Adrenal gland (tissue), 5 donors: Measurements from ENCODE around the gene TOMM5.

Experiments
- POLR2A ChIP-seq, 2 donors: fragments of 450-650 bp; IDR thresholded peaks; one replicate each; pipeline ENCODE4 v1.6.1; 2017; ENCODE audit warnings: antibody characterized with exemption in 2 of 2, mild to moderate bottlenecking in 2 of 2, moderate library complexity in 1 of 2
- TF ChIP-seq, protein P1 (sequence below), 6 experiments: fragments of 450-650 bp in 4 of 6; fragments of 200-600 bp in 2 of 6; sonication (generic) in 1 of 6; IDR thresholded peaks; 1 replicate in 5 of 6; 2 replicates in 1 of 6; pipeline versions ENCODE4 v1.5.1 to v1.8.0; 2016 to 2021; ENCODE audit warnings: antibody characterized with exemption in 6 of 6, mild to moderate bottlenecking in 2 of 6, moderate library complexity in 1 of 6
- donor health status: DM: no; HTN: no; CAD: no.

DNA sequence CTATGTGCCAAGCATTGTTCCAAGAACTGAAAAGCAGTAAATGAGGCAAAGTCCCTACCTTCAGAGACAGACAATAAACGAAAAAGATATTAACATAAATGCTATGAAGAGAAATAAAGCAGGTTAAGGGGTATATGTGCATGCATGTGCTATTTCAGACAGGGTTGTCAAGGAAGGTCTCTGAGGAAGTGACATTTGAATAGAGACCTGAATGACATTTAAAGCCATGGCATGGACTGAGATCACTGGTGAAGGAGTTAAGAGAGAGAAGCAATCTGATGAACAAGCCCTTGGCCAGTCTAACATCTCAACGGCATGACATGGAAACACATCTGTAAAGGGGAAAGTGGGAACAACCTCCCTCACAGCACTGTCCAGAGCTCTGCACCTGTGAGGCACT lies 30.7 kb downstream of the TOMM5 start:
- TF ChIP-seq, protein P1, sequence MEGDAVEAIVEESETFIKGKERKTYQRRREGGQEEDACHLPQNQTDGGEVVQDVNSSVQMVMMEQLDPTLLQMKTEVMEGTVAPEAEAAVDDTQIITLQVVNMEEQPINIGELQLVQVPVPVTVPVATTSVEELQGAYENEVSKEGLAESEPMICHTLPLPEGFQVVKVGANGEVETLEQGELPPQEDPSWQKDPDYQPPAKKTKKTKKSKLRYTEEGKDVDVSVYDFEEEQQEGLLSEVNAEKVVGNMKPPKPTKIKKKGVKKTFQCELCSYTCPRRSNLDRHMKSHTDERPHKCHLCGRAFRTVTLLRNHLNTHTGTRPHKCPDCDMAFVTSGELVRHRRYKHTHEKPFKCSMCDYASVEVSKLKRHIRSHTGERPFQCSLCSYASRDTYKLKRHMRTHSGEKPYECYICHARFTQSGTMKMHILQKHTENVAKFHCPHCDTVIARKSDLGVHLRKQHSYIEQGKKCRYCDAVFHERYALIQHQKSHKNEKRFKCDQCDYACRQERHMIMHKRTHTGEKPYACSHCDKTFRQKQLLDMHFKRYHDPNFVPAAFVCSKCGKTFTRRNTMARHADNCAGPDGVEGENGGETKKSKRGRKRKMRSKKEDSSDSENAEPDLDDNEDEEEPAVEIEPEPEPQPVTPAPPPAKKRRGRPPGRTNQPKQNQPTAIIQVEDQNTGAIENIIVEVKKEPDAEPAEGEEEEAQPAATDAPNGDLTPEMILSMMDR (IDR thresholded peaks at IDR 0.05), result no peak
- TF ChIP-seq POLR2A (IDR thresholded peaks at IDR 0.05), result no peak
